GM12892 (cell line): Measurements from ENCODE around the gene NPAT.

ENCODE experiments used
- POLR2A ChIP-seq: IDR thresholded peaks from 2 replicates; pipeline ENCODE4 v1.6.1; 2011; ENCODE audit warnings: low read depth, low read length, control low read depth
- POLR2AphosphoS5 ChIP-seq: IDR thresholded peaks from 2 replicates; pipeline ENCODE4 v1.6.1; 2011; ENCODE audit warnings: low read depth, low read length, control low read depth
- TAF1 ChIP-seq: IDR thresholded peaks from 2 replicates; pipeline ENCODE4 v1.6.1; 2011; ENCODE audit warnings: low read depth, mild to moderate bottlenecking, control low read depth, low read length, borderline replicate concordance

- TF ChIP-seq POLR2A (no peak), POLR2AphosphoS5 (no peak), TAF1 (no peak)
These were observed 23.9 kb upstream of the NPAT start for GRCh38 chr11:108246308-108246707.
